ENCODE data around the gene NXNL2. TPM values are rescaled to one million over a fixed set of nuclear protein-coding genes. Genes with fewer than 3 reads are reported as not detected.

The NXNL2 gene
- total RNA-seq, 1 experiment from 2014 or later = 0.52 TPM

GRCh38 chr9:88501086-88501485 is 33.9 kb upstream of the NXNL2 start:
- Mint-ChIP-seq H3K27me3 (ENCODE audit: insufficient read depth, unreplicated experiment) (no peaks in the 10 kb centered on the region), H3K27ac (ENCODE audit: unreplicated experiment) (no peak overlapping the region), H3K4me1 (ENCODE audit: low read depth, unreplicated experiment) (peaks cover 6% of the 10 kb centered on the region), H3K36me3 (ENCODE audit: insufficient read depth, unreplicated experiment) (no peaks in the 10 kb centered on the region), H3K9me3 (ENCODE audit: unreplicated experiment) (no peaks in the 10 kb centered on the region), H3K4me3 (ENCODE audit: unreplicated experiment) (no peak overlapping the region)
- no peaks in the 10 kb centered on the region for H3K9me3 ChIP-seq
- no peak overlapping the region for H3K4me3 ChIP-seq (ENCODE audit: low read depth, low read length)
- no peak for TF ChIP-seq CTCF (IDR thresholded peaks at IDR 0.05; ENCODE audit: insufficient read depth in 1 of 2, low read depth in 1 of 2, low read length in 1 of 2, severe bottlenecking in 1 of 2, unreplicated experiment in 1 of 2)
- ChIA-PET POLR2A (no interaction called here), CTCF (no interaction called here)
- H3K4me1 ChIP-seq = no peaks in the 10 kb centered on the region
- no peaks in the 10 kb centered on the region for H3K36me3 ChIP-seq (ENCODE audit: control insufficient read depth, insufficient read depth, low read length)
- intact Hi-C loops (cut with micrococcal nuclease; ENCODE audit: unreplicated experiment) = no loop called here
- no peak for DNase-seq
- no TSS peak for BruUV-seq (replicated peaks)
- no peaks in the 10 kb centered on the region for H3K27me3 ChIP-seq (replicated peaks; ENCODE audit: control insufficient read depth, insufficient read depth, low read length)

GRCh38 chr9:88502552-88503034 is 32.4 kb upstream of the NXNL2 start:
- no peak overlapping the region for H3K4me3 ChIP-seq (ENCODE audit: low read depth, low read length)
- no peaks in the 10 kb centered on the region for H3K9me3 ChIP-seq
- H3K27me3 ChIP-seq (replicated peaks; ENCODE audit: control insufficient read depth, insufficient read depth, low read length) = no peaks in the 10 kb centered on the region
- peak overlapping the region; percentile 49 for H3K4me3 Mint-ChIP-seq (ENCODE audit: unreplicated experiment)
- H3K27ac Mint-ChIP-seq (ENCODE audit: unreplicated experiment) = peak overlapping the region; percentile 3
- POLR2A ChIA-PET = no interaction called here
- peaks cover 6% of the 10 kb centered on the region for H3K4me1 Mint-ChIP-seq (ENCODE audit: low read depth, unreplicated experiment)
- H3K9me3 Mint-ChIP-seq (ENCODE audit: unreplicated experiment) = no peaks in the 10 kb centered on the region
- intact Hi-C loops (cut with micrococcal nuclease; ENCODE audit: unreplicated experiment) = no loop called here
- no peaks in the 10 kb centered on the region for H3K4me1 ChIP-seq
- no peaks in the 10 kb centered on the region for H3K36me3 Mint-ChIP-seq (ENCODE audit: insufficient read depth, unreplicated experiment)
- H3K27me3 Mint-ChIP-seq (ENCODE audit: insufficient read depth, unreplicated experiment) = no peaks in the 10 kb centered on the region
- DNase-seq = peak in 1 of 2 experiments; percentile 34
- H3K36me3 ChIP-seq (ENCODE audit: control insufficient read depth, insufficient read depth, low read length) = no peaks in the 10 kb centered on the region
- BruUV-seq (replicated peaks) = no TSS peak
- no peak for TF ChIP-seq CTCF (IDR thresholded peaks at IDR 0.05; ENCODE audit: insufficient read depth in 1 of 2, low read depth in 1 of 2, low read length in 1 of 2, severe bottlenecking in 1 of 2, unreplicated experiment in 1 of 2)
- CTCF ChIA-PET = no interaction called here

GRCh38 chr9:88503081-88503844 is 31.7 kb upstream of the NXNL2 start:
- no peak for TF ChIP-seq CTCF (IDR thresholded peaks at IDR 0.05; ENCODE audit: insufficient read depth in 1 of 2, low read depth in 1 of 2, low read length in 1 of 2, severe bottlenecking in 1 of 2, unreplicated experiment in 1 of 2)
- POLR2A ChIA-PET = no interaction called here
- no peaks in the 10 kb centered on the region for H3K27me3 ChIP-seq (replicated peaks; ENCODE audit: control insufficient read depth, insufficient read depth, low read length)
- no peak overlapping the region for H3K4me3 ChIP-seq (ENCODE audit: low read depth, low read length)
- CTCF ChIA-PET = no interaction called here
- Mint-ChIP-seq H3K36me3 (ENCODE audit: insufficient read depth, unreplicated experiment) (no peaks in the 10 kb centered on the region), H3K9me3 (ENCODE audit: unreplicated experiment) (no peaks in the 10 kb centered on the region), H3K27ac (ENCODE audit: unreplicated experiment) (peak overlapping the region; percentile 3), H3K4me1 (ENCODE audit: low read depth, unreplicated experiment) (peaks cover 6% of the 10 kb centered on the region), H3K27me3 (ENCODE audit: insufficient read depth, unreplicated experiment) (no peaks in the 10 kb centered on the region), H3K4me3 (ENCODE audit: unreplicated experiment) (peak overlapping the region; percentile 49)
- no peak for DNase-seq
- no TSS peak for BruUV-seq (replicated peaks)
- no peaks in the 10 kb centered on the region for H3K4me1 ChIP-seq
- no peaks in the 10 kb centered on the region for H3K9me3 ChIP-seq
- intact Hi-C loops (cut with micrococcal nuclease; ENCODE audit: unreplicated experiment) = no loop called here
- H3K36me3 ChIP-seq (ENCODE audit: control insufficient read depth, insufficient read depth, low read length) = no peaks in the 10 kb centered on the region
